ENCODE measurements around the gene NRG2.

Gene NRG2

DNA sequence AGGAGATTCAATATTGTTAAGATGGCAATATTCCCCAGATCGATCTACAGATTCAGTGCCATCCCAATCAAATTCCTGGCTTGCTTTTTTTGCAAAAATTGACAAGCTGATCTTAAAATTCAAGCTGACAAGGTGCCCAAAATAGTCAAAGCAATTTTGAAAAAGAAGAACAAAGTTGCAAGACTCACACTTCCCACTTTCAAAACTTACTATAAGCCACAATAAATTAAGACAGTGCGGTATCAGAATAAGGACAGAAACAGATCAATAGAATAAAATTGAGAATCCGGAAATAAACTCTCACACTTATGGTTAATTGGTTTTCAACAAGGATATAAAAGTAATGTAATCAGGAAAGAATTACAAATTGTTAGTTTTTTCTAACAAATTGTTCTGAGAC, 97.1 kb downstream of the NRG2 start:
- H3K27ac ChIP-seq (ENCODE audit: low read depth, low read length) = no peak overlapping the region

DNA sequence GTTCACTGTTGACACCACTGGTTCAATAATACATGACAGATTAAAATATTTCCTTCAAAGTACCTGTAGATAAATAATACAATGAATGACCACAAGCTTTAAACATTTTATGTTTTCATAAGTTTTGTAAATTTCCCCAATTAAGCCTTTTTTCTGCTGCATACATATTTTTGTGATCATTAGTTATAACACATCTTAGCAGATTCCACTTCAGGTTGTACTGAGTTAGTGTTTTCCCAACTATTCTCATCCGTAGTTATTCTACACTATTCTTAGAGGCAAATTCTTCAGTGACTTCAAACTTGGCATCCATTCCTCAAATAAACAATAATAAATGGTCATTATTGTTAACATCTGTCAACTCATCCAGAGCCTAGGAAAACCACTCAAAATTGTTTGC, 100.9 kb downstream of the NRG2 start:
- no peak overlapping the region for H3K27ac ChIP-seq (ENCODE audit: low read depth, low read length)
- H3K4me1 ChIP-seq (ENCODE audit: control insufficient read depth in 5 of 5, insufficient read depth in 5 of 5, low read length in 5 of 5) = no peaks in the 10 kb centered on the region

More for the DNA sequence above, 97.1 kb downstream of the NRG2 start:
- Histone ChIP-seq H3K4me1 (ENCODE audit: control insufficient read depth in 5 of 5, insufficient read depth in 5 of 5, low read length in 5 of 5) (peaks cover 0 to 4% (median 3%) of the 10 kb centered on the region in 5 donors), H3K27me3 (ENCODE audit: control insufficient read depth in 5 of 5, insufficient read depth in 4 of 5, low read length in 5 of 5) (no peaks in the 10 kb centered on the region), H3K9ac (ENCODE audit: low read length in 5 of 5) (no peak overlapping the region), H3K9me3 (ENCODE audit: control insufficient read depth in 5 of 5, low read length in 5 of 5) (peaks cover 0 to 14% (median 6%) of the 10 kb centered on the region in 5 donors), H3K4me3 (ENCODE audit: low read depth in 1 of 5, low read length in 5 of 5) (no peak overlapping the region), H3K36me3 (ENCODE audit: control insufficient read depth in 5 of 5, insufficient read depth in 5 of 5, low read length in 5 of 5) (no peaks in the 10 kb centered on the region)

GRCh38 chr5:139930406-139930805, 112.7 kb downstream of the NRG2 start:
- no peaks in the 10 kb centered on the region for H3K9me3 ChIP-seq (ENCODE audit: control insufficient read depth in 5 of 5, low read length in 5 of 5)
- no peaks in the 10 kb centered on the region for H3K4me1 ChIP-seq (ENCODE audit: control insufficient read depth in 5 of 5, insufficient read depth in 5 of 5, low read length in 5 of 5)
- H3K27ac ChIP-seq (ENCODE audit: low read depth, low read length) = no peak overlapping the region
- H3K36me3 ChIP-seq (ENCODE audit: control insufficient read depth in 5 of 5, insufficient read depth in 5 of 5, low read length in 5 of 5) = peaks cover 0 to 4% (median 0%) of the 10 kb centered on the region in 5 donors
- H3K4me3 ChIP-seq (ENCODE audit: low read depth in 1 of 5, low read length in 5 of 5) = no peak overlapping the region
- H3K9ac ChIP-seq (ENCODE audit: low read length in 5 of 5) = no peak overlapping the region
- H3K27me3 ChIP-seq (ENCODE audit: control insufficient read depth in 5 of 5, insufficient read depth in 4 of 5, low read length in 5 of 5) = no peaks in the 10 kb centered on the region

More for the DNA sequence above, 100.9 kb downstream of the NRG2 start:
- H3K9me3 ChIP-seq (ENCODE audit: control insufficient read depth in 5 of 5, low read length in 5 of 5) = peaks cover 0 to 19% (median 7%) of the 10 kb centered on the region in 5 donors
- H3K36me3 ChIP-seq (ENCODE audit: control insufficient read depth in 5 of 5, insufficient read depth in 5 of 5, low read length in 5 of 5) = no peaks in the 10 kb centered on the region
- H3K27me3 ChIP-seq (ENCODE audit: control insufficient read depth in 5 of 5, insufficient read depth in 4 of 5, low read length in 5 of 5) = no peaks in the 10 kb centered on the region
- H3K9ac ChIP-seq (ENCODE audit: low read length in 5 of 5) = no peak overlapping the region
- no peak overlapping the region for H3K4me3 ChIP-seq (ENCODE audit: low read depth in 1 of 5, low read length in 5 of 5)

DNA sequence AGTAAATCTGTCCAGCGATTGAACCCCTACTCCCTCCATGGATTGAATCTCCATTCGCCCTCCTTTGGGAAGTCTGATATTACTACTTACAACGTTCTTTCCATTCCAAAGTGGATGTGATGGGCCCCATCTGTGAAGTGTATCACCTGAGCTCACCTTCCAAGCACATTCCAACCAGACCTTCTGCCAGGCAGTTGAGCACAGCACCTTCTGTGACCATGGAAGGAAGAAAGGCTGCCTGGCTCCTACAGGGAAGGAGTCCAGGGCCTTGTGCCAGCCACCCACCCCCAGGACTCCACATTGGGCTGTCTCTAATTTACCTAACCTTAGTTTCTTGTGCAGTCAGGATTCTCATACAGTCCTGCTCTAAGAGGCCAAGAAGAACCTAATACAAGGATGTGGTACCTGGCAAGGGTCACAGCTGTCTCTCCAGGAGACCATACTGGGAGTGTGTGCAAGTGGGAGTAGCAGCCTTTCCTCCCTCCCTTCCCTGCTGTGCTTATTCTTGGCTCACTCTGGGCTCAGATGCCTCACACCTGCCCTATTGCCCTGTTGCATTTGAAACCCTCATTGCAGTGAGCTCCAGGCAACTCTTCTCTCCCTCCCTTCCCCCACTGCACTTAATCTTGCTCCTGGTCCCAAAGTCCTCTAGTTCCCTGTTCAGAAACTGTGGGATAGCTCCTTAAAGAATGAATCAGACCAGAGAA, 116.1 kb downstream of the NRG2 start:
- Histone ChIP-seq H3K36me3 (ENCODE audit: control insufficient read depth in 5 of 5, insufficient read depth in 5 of 5, low read length in 5 of 5) (peaks cover 0 to 4% (median 0%) of the 10 kb centered on the region in 5 donors), H3K27ac (ENCODE audit: low read depth, low read length) (no peak overlapping the region), H3K4me1 (ENCODE audit: control insufficient read depth in 5 of 5, insufficient read depth in 5 of 5, low read length in 5 of 5) (no peaks in the 10 kb centered on the region)

GRCh38 chr5:139925650-139926640, 117.2 kb downstream of the NRG2 start:
- Histone ChIP-seq H3K4me1 (ENCODE audit: control insufficient read depth in 5 of 5, insufficient read depth in 5 of 5, low read length in 5 of 5) (no peaks in the 10 kb centered on the region), H3K9me3 (ENCODE audit: control insufficient read depth in 5 of 5, low read length in 5 of 5) (no peaks in the 10 kb centered on the region), H3K4me3 (ENCODE audit: low read depth in 1 of 5, low read length in 5 of 5) (no peak overlapping the region), H3K27me3 (ENCODE audit: control insufficient read depth in 5 of 5, insufficient read depth in 4 of 5, low read length in 5 of 5) (no peaks in the 10 kb centered on the region), H3K9ac (ENCODE audit: low read length in 5 of 5) (no peak overlapping the region), H3K27ac (ENCODE audit: low read depth, low read length) (no peak overlapping the region), H3K36me3 (ENCODE audit: control insufficient read depth in 5 of 5, insufficient read depth in 5 of 5, low read length in 5 of 5) (peaks cover 0 to 4% (median 0%) of the 10 kb centered on the region in 5 donors)

More for the DNA sequence above, 116.1 kb downstream of the NRG2 start:
- Histone ChIP-seq H3K9me3 (ENCODE audit: control insufficient read depth in 5 of 5, low read length in 5 of 5) (no peaks in the 10 kb centered on the region), H3K9ac (ENCODE audit: low read length in 5 of 5) (no peak overlapping the region), H3K4me3 (ENCODE audit: low read depth in 1 of 5, low read length in 5 of 5) (no peak overlapping the region), H3K27me3 (ENCODE audit: control insufficient read depth in 5 of 5, insufficient read depth in 4 of 5, low read length in 5 of 5) (no peaks in the 10 kb centered on the region)

- Histone ChIP-seq H3K36me3 (ENCODE audit: control insufficient read depth in 5 of 5, insufficient read depth in 5 of 5, low read length in 5 of 5) (peaks cover 0 to 4% (median 0%) of the 10 kb centered on the region in 5 donors), H3K27ac (ENCODE audit: low read depth, low read length) (no peak overlapping the region), H3K9me3 (ENCODE audit: control insufficient read depth in 5 of 5, low read length in 5 of 5) (no peaks in the 10 kb centered on the region), H3K4me3 (ENCODE audit: low read depth in 1 of 5, low read length in 5 of 5) (no peak overlapping the region), H3K27me3 (ENCODE audit: control insufficient read depth in 5 of 5, insufficient read depth in 4 of 5, low read length in 5 of 5) (no peaks in the 10 kb centered on the region), H3K4me1 (ENCODE audit: control insufficient read depth in 5 of 5, insufficient read depth in 5 of 5, low read length in 5 of 5) (no peaks in the 10 kb centered on the region), H3K9ac (ENCODE audit: low read length in 5 of 5) (no peak overlapping the region)
Measured at GRCh38 chr5:139925216-139925562, 117.9 kb downstream of the NRG2 start.

DNA sequence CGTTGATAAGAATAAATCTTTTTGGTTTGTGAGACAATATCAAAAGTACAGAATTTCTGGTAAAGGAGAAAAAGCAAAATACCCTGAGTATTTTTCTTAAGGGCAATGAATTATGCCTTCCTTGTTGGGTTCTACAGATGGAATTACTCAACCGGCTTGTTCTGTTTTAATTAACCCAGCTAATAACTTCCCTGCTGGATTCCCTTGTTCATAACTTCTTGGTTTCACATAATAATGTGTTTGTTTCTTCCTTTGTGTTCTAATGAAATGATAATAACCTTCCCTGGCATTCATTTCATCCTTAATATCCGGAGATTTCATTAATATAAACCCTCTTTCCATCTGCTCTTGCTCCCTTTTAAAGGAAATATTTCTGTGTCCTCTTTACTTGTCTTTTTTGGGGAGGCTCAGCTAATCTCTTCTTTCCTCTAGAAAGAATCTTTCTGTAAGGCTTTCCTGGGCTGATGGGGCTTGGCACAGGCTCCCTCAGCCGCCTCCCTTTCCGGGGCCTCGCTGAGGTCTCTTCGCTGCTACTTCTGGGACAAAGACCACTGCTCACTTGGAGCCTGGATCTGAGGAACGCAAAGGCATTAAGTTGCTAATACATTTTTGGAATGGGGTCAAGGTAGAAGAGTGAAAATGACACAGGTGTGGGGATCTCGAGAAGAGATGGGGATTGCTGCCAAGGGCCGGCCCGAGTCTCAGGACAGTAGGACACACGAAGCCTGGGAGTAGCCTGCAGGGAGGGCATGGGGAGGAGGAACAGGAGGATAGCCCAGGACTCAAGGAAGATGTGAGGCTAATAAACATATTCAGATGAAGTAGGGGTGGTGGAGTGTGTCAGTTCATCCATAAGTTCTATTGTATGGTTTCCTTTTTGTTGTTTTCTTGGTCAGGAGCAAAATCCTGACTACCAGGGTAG, 118.5 kb downstream of the NRG2 start:
- Histone ChIP-seq H3K4me1 (ENCODE audit: control insufficient read depth in 5 of 5, insufficient read depth in 5 of 5, low read length in 5 of 5) (peaks cover 0 to under 1% (median 0%) of the 10 kb centered on the region in 5 donors), H3K9ac (ENCODE audit: low read length in 5 of 5) (no peak overlapping the region), H3K4me3 (ENCODE audit: low read depth in 1 of 5, low read length in 5 of 5) (no peak overlapping the region)

GRCh38 chr5:139919308-139919707, 123.8 kb downstream of the NRG2 start:
- Histone ChIP-seq H3K9me3 (ENCODE audit: control insufficient read depth in 5 of 5, low read length in 5 of 5) (no peaks in the 10 kb centered on the region), H3K27me3 (ENCODE audit: control insufficient read depth in 5 of 5, insufficient read depth in 4 of 5, low read length in 5 of 5) (peaks cover 0 to under 1% (median 0%) of the 10 kb centered on the region in 5 donors), H3K27ac (ENCODE audit: low read depth, low read length) (no peak overlapping the region), H3K9ac (ENCODE audit: low read length in 5 of 5) (no peak overlapping the region), H3K4me3 (ENCODE audit: low read depth in 1 of 5, low read length in 5 of 5) (no peak overlapping the region), H3K36me3 (ENCODE audit: control insufficient read depth in 5 of 5, insufficient read depth in 5 of 5, low read length in 5 of 5) (no peaks in the 10 kb centered on the region), H3K4me1 (ENCODE audit: control insufficient read depth in 5 of 5, insufficient read depth in 5 of 5, low read length in 5 of 5) (peaks cover 0 to 6% (median 0%) of the 10 kb centered on the region in 5 donors)

More for the DNA sequence above, 118.5 kb downstream of the NRG2 start:
- Histone ChIP-seq H3K36me3 (ENCODE audit: control insufficient read depth in 5 of 5, insufficient read depth in 5 of 5, low read length in 5 of 5) (peaks cover 0 to 4% (median 0%) of the 10 kb centered on the region in 5 donors), H3K27ac (ENCODE audit: low read depth, low read length) (no peak overlapping the region), H3K9me3 (ENCODE audit: control insufficient read depth in 5 of 5, low read length in 5 of 5) (no peaks in the 10 kb centered on the region), H3K27me3 (ENCODE audit: control insufficient read depth in 5 of 5, insufficient read depth in 4 of 5, low read length in 5 of 5) (no peaks in the 10 kb centered on the region)

DNA sequence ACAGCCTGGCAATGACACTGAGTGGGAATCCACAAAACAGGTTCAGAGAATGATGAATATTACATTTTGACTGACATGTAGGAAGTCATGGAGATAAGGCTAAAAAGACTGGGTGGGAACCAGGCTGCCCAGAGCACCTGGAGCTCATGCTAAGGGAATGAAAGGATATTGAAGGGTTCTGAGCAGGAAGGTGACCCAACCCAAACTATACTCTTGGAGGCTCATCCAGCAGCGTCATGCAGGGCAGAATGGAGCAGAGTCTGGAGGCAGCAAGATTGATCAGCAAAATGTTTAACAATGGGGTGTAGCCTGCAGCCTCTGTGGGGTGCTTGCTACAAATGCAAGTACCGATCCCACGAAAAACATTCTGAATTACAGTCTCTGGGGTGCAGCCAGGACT, 127.3 kb downstream of the NRG2 start:
- Histone ChIP-seq H3K27ac (ENCODE audit: low read depth, low read length) (no peak overlapping the region), H3K9me3 (ENCODE audit: control insufficient read depth in 5 of 5, low read length in 5 of 5) (no peaks in the 10 kb centered on the region), H3K27me3 (ENCODE audit: control insufficient read depth in 5 of 5, insufficient read depth in 4 of 5, low read length in 5 of 5) (peaks cover 0 to 2% (median 0%) of the 10 kb centered on the region in 5 donors), H3K9ac (ENCODE audit: low read length in 5 of 5) (no peak overlapping the region), H3K36me3 (ENCODE audit: control insufficient read depth in 5 of 5, insufficient read depth in 5 of 5, low read length in 5 of 5) (no peaks in the 10 kb centered on the region), H3K4me3 (ENCODE audit: low read depth in 1 of 5, low read length in 5 of 5) (no peak overlapping the region), H3K4me1 (ENCODE audit: control insufficient read depth in 5 of 5, insufficient read depth in 5 of 5, low read length in 5 of 5) (peaks cover 0 to 19% (median 4%) of the 10 kb centered on the region in 5 donors)
